Measurements from ENCODE around the gene NEDD4L.

GRCh38 chr18:58125183-58125582 lies 81.2 kb downstream of the NEDD4L start:
- TF ChIP-seq CTCF (conservative IDR thresholded peaks at IDR 0.05) (no peak), EZH2 (IDR thresholded peaks at IDR 0.05; ENCODE audit: low read depth) (no peak)

Data from PC-9 (cell line).